Measurements from ENCODE around the gene MEGF6.
"Not testable (repeated sequence)": the region's sequence is repeated elsewhere in the genome, so short reads cannot be mapped to it uniquely, and the experiment has no call there.

MEGF6 gene

DNA sequence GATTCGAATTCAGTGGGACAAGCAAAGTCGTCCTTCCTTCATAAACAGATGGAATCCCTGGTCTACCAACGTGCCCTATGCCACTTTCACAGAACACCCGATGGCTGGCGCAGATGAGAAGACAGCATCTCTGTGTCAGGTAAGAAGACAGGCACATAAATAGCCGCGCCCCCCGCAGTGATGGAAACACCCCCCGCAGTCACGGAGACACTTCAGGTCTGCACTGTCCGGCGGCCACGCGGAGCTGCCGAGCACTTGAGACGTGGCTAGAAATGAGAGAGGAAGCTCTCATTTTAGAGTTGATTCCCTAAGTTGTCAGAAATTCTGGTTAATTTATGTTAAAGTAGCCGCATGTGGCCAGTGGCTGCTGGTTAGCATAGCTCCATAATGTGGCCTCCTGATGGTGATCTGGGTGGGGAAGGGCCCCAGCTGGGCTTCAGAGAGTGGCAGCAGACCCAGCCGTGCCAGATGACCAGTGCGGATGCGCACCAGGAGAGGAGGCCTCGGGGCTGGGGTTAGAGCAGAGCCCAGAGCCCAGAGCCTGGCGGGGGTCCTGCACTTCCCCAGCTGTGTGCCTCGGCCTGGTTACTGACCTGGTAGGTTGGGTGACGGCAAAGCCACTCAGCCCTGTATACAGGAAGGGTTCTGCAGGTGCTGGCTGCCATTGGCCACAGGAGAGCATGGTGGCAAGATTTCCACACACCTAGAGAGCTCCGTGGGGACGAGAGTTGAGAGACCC lies 16.4 kb upstream of the MEGF6 start:
- DNase-seq (ENCODE audit: low read depth): no peak
- H3K4me3 ChIP-seq (ENCODE audit: low read depth, low read length): no peak overlapping the region
- TF ChIP-seq, protein P1, sequence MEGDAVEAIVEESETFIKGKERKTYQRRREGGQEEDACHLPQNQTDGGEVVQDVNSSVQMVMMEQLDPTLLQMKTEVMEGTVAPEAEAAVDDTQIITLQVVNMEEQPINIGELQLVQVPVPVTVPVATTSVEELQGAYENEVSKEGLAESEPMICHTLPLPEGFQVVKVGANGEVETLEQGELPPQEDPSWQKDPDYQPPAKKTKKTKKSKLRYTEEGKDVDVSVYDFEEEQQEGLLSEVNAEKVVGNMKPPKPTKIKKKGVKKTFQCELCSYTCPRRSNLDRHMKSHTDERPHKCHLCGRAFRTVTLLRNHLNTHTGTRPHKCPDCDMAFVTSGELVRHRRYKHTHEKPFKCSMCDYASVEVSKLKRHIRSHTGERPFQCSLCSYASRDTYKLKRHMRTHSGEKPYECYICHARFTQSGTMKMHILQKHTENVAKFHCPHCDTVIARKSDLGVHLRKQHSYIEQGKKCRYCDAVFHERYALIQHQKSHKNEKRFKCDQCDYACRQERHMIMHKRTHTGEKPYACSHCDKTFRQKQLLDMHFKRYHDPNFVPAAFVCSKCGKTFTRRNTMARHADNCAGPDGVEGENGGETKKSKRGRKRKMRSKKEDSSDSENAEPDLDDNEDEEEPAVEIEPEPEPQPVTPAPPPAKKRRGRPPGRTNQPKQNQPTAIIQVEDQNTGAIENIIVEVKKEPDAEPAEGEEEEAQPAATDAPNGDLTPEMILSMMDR (conservative IDR thresholded peaks at IDR 0.05; ENCODE audit: low read depth, low read length): no peak

DNA sequence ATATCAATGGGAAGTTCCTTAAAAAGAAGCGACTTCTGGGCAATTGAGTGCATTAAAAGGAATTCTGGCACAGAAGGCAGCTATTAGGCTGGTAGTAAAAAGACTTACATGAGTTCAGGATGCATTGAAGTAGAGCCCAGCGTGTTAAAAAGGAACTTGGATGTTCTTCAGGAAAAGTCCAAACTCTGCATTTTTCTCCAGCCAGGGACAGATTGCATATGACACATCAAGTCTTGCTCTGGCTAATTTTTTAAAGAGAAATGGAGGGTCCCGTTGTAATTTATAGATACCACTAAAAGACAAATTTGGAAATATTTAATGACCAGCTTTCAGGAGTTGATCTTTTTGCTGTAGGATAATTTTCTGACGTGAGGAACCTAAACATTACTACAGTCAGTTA lies 14.7 kb upstream of the MEGF6 start:
- TF ChIP-seq, protein P1 (conservative IDR thresholded peaks at IDR 0.05; ENCODE audit: low read depth, low read length): no peak
- peak overlapping the region; percentile 75 for H3K4me3 ChIP-seq (ENCODE audit: low read depth, low read length)
- DNase-seq (ENCODE audit: low read depth): no peak

DNA sequence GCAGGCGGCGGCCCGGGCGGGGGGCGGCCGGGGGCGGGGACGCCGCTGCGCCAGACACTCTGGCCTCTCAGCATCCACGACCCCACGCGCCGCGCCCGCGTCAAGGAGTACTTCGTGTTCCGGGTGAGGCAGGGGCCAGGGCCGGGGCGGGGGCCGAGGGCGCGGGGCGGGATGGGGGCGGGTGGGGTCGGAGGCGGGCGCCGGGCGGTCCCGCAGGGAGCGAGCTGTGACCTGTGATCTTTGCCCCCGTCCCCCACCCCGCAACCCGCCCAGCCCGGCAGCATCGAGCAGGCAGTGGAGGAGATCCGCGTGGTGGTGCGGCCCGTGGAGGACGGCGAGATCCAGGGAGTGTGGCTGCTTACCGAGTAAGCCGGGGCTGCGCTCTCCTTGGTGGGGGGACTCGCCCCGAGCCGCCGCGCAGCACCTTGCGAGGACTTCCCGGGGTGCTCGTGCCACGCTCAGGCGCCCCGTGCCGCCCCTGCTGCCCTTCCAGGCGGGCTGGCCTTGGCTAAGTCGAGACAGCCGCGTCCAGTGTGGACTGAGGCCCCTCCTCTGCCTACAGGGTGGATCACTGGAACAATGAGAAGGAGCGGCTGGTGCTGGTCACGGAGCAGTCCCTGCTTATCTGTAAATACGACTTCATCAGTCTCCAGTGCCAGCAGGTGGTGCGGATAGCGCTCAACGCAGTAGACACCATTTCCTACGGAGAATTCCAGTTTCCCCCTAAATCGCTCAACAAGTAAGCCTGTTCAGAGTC lies 14.0 kb upstream of the MEGF6 start:
- TF ChIP-seq, protein P1 (conservative IDR thresholded peaks at IDR 0.05; ENCODE audit: low read depth, low read length): no peak
- peak; percentile 57 for DNase-seq (ENCODE audit: low read depth)

DNA sequence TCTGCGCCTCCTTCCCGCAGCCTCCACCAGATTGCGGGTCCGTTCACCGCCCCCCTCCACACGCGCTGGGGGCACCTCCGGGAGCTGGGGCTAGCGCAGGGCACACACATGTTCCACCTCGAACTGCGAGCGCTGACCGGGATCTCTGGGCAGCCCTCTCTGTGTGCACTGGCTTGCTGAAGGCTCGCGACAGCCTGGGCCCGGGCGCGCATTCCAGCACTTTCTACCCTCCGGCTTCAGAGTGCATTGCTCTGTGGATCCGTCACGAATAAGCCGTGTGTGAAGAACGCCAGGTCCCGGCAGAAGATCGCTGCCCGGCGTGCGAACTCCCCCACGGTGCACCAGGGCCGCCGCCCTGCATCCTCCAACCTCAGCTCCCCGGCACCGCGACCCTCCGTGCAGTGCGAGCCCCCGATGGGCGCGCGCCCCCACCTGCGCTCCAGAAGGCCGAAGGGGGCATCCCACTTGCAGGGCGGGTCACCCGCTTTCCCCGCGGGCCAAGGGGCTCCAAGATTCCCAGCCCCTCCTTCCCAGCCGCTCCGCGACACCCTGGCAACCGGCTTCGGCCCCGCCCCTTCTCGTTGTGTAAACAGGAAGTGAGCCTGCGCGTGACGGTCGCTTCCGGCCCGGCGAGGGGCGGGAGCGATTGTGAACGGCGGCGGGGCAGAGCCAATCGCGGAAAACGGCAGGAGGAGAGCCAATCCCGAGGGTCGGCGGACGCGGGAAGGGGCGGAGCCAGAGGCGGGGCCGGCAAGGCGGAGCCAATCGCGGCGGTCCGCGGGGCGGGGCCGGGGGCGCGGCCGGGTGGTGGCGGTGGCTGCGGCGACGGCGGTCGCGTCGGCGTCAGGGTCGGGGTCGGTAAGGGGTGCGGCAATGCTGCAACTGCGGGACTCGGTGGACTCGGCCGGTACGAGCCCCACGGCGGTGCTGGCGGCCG lies 13.2 kb upstream of the MEGF6 start, which contains the start of gene TPRG1L:
Gene TPRG1L, plus strand, starts transcription at position 816 of the 937 bp plus-strand sequence. Its CDS starts 58 bp downstream, at position 874.
- peak; percentile 95 for DNase-seq (ENCODE audit: low read depth)
- TF ChIP-seq, protein P1 (conservative IDR thresholded peaks at IDR 0.05; ENCODE audit: low read depth, low read length): no peak
- peak within 1 kb of the TSS; percentile 99 for H3K4me3 ChIP-seq (ENCODE audit: low read depth, low read length)

More for the DNA sequence above, 14.0 kb upstream of the MEGF6 start:
- H3K4me3 ChIP-seq (ENCODE audit: low read depth, low read length): peak overlapping the region; percentile 75

DNA sequence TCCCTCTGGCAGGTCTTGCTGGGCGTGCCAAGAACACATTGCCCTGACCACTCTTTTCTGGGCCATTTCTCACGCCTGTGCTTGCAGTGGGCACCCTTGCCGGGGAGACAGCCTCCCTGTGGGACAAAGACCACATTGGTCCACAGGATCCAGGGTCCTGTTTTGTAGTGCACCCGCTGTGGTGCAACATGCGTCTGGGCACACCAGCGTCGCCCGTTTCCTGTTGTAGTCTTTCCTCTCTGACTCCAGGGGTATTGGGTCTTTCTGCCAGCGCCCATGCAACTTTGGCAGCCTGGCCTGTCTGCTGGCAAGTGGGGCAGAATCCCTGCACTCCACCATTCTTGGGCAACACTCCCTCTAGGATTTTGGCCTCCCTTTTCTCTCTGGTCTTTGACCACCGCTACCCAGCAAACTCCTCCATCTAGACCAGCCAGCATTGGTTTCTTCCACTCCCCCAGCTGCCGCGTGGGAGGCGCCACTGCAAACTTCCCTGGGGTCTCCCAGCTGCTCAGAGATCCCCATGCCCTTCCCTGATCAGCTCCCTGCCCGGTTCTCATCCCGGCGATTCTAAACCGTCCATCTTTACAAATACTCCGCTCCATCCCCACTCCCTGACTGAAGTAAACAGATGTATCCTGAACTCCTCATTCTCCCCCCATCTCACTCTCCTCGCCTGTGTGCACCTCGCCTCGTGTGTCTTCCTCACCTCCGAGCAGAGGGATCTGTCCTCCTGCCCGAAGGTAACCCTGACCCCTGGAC lies 12.3 kb upstream of the MEGF6 start:
- no peak for DNase-seq (ENCODE audit: low read depth)
- TF ChIP-seq, protein P1 (conservative IDR thresholded peaks at IDR 0.05; ENCODE audit: low read depth, low read length): no peak
- H3K4me3 ChIP-seq (ENCODE audit: low read depth, low read length): peak overlapping the region; percentile 99

DNA sequence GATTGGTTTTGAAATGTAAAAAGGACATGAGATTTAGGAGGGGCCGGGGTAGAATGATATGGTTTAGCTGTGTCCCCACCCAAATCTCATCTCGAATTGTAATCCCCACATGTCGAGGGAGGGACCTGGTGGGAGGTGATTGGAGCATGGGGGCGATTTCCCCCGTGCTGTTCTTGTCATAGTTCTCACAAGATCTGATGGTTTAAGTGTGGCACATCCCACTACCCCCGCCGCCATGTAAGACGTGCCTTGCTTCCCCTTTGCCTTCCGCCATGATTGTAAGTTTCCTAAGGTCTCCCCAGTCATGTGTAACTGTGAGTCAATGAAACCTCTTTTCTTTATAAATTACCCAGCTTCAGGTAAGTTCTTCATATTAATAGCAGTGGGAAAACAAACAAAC lies 10.8 kb upstream of the MEGF6 start:
- H3K4me3 ChIP-seq (ENCODE audit: low read depth, low read length); DNase-seq (ENCODE audit: low read depth): not testable (repeated sequence)
